ENCODE results near the gene NPAS2.

DNA sequence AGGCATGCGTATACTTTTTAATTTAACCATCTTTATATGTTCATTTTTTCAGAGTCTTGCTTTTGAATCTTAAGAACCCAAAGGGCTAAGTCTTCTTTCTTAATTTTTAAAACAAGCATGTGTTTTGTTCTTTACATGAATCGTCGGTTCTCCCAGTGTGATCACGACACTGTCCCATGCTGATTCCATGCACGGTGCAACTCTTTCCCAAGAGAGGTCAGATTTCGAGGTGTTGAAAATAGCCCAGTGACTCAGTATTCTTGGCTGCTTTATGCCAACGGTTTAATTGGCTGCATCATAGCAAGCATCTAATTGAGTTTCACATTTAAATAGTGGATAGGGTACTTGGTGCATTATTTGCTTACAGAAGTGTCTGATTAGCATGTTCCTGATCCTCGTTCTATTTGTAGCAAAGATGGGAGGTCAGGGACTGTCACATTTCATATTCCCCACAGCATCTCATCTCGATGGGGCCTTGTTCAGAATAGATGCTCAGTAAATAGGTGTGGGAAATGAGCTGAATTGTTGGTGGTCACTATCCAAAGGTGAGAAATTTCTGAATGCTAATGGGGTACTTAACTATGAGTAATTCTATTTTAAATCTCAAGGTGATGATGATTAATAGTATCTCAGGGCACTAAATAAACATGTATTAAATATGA lies 2.8 kb downstream of the NPAS2 start:
- TF ChIP-seq, protein P1, sequence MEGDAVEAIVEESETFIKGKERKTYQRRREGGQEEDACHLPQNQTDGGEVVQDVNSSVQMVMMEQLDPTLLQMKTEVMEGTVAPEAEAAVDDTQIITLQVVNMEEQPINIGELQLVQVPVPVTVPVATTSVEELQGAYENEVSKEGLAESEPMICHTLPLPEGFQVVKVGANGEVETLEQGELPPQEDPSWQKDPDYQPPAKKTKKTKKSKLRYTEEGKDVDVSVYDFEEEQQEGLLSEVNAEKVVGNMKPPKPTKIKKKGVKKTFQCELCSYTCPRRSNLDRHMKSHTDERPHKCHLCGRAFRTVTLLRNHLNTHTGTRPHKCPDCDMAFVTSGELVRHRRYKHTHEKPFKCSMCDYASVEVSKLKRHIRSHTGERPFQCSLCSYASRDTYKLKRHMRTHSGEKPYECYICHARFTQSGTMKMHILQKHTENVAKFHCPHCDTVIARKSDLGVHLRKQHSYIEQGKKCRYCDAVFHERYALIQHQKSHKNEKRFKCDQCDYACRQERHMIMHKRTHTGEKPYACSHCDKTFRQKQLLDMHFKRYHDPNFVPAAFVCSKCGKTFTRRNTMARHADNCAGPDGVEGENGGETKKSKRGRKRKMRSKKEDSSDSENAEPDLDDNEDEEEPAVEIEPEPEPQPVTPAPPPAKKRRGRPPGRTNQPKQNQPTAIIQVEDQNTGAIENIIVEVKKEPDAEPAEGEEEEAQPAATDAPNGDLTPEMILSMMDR (conservative IDR thresholded peaks at IDR 0.05; ENCODE audit: low read length), result no peak
- no peak for TF ChIP-seq EZH2phosphoT487 (IDR thresholded peaks at IDR 0.05; ENCODE audit: borderline replicate concordance)

Measured in Loucy (cell line).